ENCODE results near the gene GPR183. TPM values are rescaled to one million over a fixed set of nuclear protein-coding genes. Genes with fewer than 3 reads are reported as not detected.
A peak's percentile ranks its signal among the peaks of the same experiment; 100 is the strongest.

The GPR183 gene
- total RNA-seq, 4 donors from 2014 or later: 3.0 to 14.6 (median 6.5) TPM

DNA sequence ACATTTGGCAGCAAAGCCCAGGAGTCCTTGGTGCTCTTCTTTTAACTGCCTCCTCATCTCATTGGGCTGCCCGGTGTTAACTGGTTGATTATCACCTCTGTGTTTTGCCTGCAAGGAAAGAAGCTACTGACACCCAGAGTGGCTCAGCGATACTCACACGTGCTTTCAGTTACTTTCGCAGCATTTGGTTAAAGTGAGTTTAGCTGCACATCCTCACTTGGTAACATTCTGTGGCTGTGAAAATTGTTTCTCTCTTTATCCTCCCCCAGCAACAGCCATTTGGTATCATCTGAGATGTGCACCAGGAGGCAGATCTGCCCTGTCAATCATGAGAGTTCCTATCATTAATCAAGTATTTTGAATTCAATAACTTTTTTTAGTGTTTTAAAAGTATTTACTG, 44.6 kb upstream of the GPR183 start:
- H3K4me3 ChIP-seq: no peak overlapping the region
- H3K36me3 ChIP-seq: peaks cover 0 to 4% (median 0%) of the 10 kb centered on the region in 4 donors
- H3K9me3 ChIP-seq: no peaks in the 10 kb centered on the region
- no peaks in the 10 kb centered on the region for H3K27me3 ChIP-seq
- in situ Hi-C loops (cut with MboI; ENCODE audit: low pct_ligation_motif_present in 1 of 4, low pct_unique_long_range_greater_than_20kb in 1 of 4, low sequenced_read_pairs in 3 of 4) (no loop called here), intact Hi-C loops (cut with DNase I; ENCODE audit: low total_unique reads) (no loop called here)
- 60 to 93% methylated on average over 1 to 4 of the region's 4 CpGs for WGBS, 2 donors (ENCODE audit: low coverage in 1 of 2)
- H3K27ac ChIP-seq: peak overlapping the region in 1 of 4 donors; percentile 13
- TF ChIP-seq EP300 (IDR thresholded peaks at IDR 0.05; ENCODE audit: low read depth) (no peak), CTCF (IDR thresholded peaks at IDR 0.05) (no peak), POLR2A (IDR thresholded peaks at IDR 0.05) (no peak), POLR2AphosphoS5 (IDR thresholded peaks at IDR 0.05) (no peak)
- H3K4me1 ChIP-seq: peaks cover 0 to 16% (median 7%) of the 10 kb centered on the region in 4 donors
- no peak for DNase-seq

DNA sequence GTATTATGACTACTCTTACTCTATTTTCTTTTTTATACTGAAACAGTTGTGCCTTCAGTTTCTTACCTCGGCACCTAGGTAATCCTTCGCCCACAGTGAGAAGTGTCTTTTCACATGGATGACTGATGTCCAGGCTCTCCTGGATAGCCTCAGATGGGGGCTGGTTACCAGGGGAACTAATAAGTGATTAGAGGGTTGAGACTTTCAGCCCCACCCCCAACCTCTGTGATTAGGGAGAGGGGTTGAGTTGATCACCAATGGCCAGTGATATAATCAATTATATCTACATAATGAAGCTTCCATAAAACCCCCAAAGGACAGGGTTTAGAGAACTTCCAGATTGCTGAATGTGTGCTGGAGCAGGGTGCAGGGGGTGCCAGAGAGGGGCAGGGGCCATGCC, 43.0 kb upstream of the GPR183 start:
- TF ChIP-seq POLR2A (IDR thresholded peaks at IDR 0.05) (no peak), EP300 (IDR thresholded peaks at IDR 0.05; ENCODE audit: low read depth) (no peak), POLR2AphosphoS5 (IDR thresholded peaks at IDR 0.05) (no peak), CTCF (IDR thresholded peaks at IDR 0.05) (no peak)
- H3K9me3 ChIP-seq: no peaks in the 10 kb centered on the region
- intact Hi-C loops (cut with DNase I; ENCODE audit: low total_unique reads) (no loop called here), in situ Hi-C loops (cut with MboI; ENCODE audit: low pct_ligation_motif_present in 1 of 4, low pct_unique_long_range_greater_than_20kb in 1 of 4, low sequenced_read_pairs in 3 of 4) (no loop called here)
- no peak for DNase-seq
- no peak overlapping the region for H3K27ac ChIP-seq
- 100% methylated on average over 1 to 2 of the region's 2 CpGs for whole genome bisulfite sequencing, 2 donors (ENCODE audit: low coverage in 1 of 2)
- H3K27me3 ChIP-seq: no peaks in the 10 kb centered on the region
- H3K36me3 ChIP-seq: peaks cover 0 to 1% (median 0%) of the 10 kb centered on the region in 4 donors
- peaks cover 0 to 3% (median 0%) of the 10 kb centered on the region in 4 donors for H3K4me1 ChIP-seq
- no peak overlapping the region for H3K4me3 ChIP-seq

- 91 to 93% methylated on average over 4 to 8 of the region's 8 CpGs for WGBS, 2 donors (ENCODE audit: low coverage in 1 of 2)
- H3K9me3 ChIP-seq: no peaks in the 10 kb centered on the region
- no peak overlapping the region for H3K4me3 ChIP-seq
- DNase-seq: no peak
- in situ Hi-C loops (cut with MboI; ENCODE audit: low pct_ligation_motif_present in 1 of 4, low pct_unique_long_range_greater_than_20kb in 1 of 4, low sequenced_read_pairs in 3 of 4): no loop called here
- TF ChIP-seq EP300 (IDR thresholded peaks at IDR 0.05; ENCODE audit: low read depth) (no peak), CTCF (IDR thresholded peaks at IDR 0.05) (no peak), POLR2A (IDR thresholded peaks at IDR 0.05) (no peak), POLR2AphosphoS5 (IDR thresholded peaks at IDR 0.05) (no peak)
- intact Hi-C loops (cut with DNase I; ENCODE audit: low total_unique reads): no loop called here
- H3K4me1 ChIP-seq: no peaks in the 10 kb centered on the region
- no peaks in the 10 kb centered on the region for H3K27me3 ChIP-seq
- H3K27ac ChIP-seq: no peak overlapping the region
- H3K36me3 ChIP-seq: peaks cover 0 to 8% (median 0%) of the 10 kb centered on the region in 4 donors
Measured at GRCh38 chr13:99347911-99348451, 40.8 kb upstream of the GPR183 start.

GRCh38 chr13:99347335-99347878, 40.2 kb upstream of the GPR183 start:
- Histone ChIP-seq H3K36me3 (peaks cover 0 to 8% (median 0%) of the 10 kb centered on the region in 4 donors), H3K4me3 (no peak overlapping the region), H3K9me3 (no peaks in the 10 kb centered on the region), H3K4me1 (no peaks in the 10 kb centered on the region), H3K27me3 (no peaks in the 10 kb centered on the region), H3K27ac (no peak overlapping the region)
- in situ Hi-C loops (cut with MboI; ENCODE audit: low pct_ligation_motif_present in 1 of 4, low pct_unique_long_range_greater_than_20kb in 1 of 4, low sequenced_read_pairs in 3 of 4) (no loop called here), intact Hi-C loops (cut with DNase I; ENCODE audit: low total_unique reads) (no loop called here)
- WGBS, 2 donors (ENCODE audit: low coverage in 1 of 2): 83 to 100% methylated on average over 2 to 6 of the region's 6 CpGs
- DNase-seq: no peak
- TF ChIP-seq POLR2AphosphoS5 (IDR thresholded peaks at IDR 0.05) (no peak), EP300 (IDR thresholded peaks at IDR 0.05; ENCODE audit: low read depth) (no peak), CTCF (IDR thresholded peaks at IDR 0.05) (no peak)

All from transverse colon (tissue), 4 donors.